Measurements from ENCODE around the gene MDN1.

GRCh38 chr6:89782222-89782621, 37.4 kb downstream of the MDN1 start:
- TF ChIP-seq MAX (IDR thresholded peaks at IDR 0.05; ENCODE audit: low read depth) (no peak), GABPA (IDR thresholded peaks at IDR 0.05; ENCODE audit: low read depth) (no peak), SIN3A (IDR thresholded peaks at IDR 0.05; ENCODE audit: borderline replicate concordance, low read depth, low read length) (no peak), CTCF (IDR thresholded peaks at IDR 0.05) (no peak)

Measured in SK-N-SH (cell line).